GM18511 (cell line): ENCODE results near the gene ADISSP.
"Not testable (repeated sequence)": the region's sequence is repeated elsewhere in the genome, so short reads cannot be mapped to it uniquely, and the experiment has no call there.

ENCODE experiments used
- ATAC-seq: cut with Tn5 transposase; IDR thresholded peaks from one replicate; pipeline ENCODE4 v1.9.1; 2021; ENCODE audit warnings: mild to moderate bottlenecking, moderate library complexity; ENCODE audit not compliant: unreplicated experiment

ADISSP gene

DNA sequence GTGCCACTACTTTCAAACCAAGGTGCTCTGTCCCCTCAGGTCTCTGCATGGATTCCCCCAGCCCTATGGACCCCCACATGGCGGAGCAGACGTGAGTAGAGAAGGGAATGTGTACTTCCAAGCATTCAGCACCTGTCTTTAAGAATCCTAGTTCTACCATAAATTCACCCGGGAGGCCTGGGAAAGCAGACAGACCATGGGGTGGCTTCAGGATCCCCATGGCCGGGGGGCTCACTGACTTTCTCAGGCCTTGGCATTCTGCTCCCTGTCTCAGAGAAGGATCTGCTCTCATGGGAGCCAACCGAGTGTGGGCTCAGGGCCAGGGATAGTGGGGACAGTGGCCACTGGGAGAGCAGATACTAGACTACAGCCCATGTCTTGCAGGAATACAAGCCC lies 30.8 kb upstream of the ADISSP start:
- ATAC-seq: no peak

DNA sequence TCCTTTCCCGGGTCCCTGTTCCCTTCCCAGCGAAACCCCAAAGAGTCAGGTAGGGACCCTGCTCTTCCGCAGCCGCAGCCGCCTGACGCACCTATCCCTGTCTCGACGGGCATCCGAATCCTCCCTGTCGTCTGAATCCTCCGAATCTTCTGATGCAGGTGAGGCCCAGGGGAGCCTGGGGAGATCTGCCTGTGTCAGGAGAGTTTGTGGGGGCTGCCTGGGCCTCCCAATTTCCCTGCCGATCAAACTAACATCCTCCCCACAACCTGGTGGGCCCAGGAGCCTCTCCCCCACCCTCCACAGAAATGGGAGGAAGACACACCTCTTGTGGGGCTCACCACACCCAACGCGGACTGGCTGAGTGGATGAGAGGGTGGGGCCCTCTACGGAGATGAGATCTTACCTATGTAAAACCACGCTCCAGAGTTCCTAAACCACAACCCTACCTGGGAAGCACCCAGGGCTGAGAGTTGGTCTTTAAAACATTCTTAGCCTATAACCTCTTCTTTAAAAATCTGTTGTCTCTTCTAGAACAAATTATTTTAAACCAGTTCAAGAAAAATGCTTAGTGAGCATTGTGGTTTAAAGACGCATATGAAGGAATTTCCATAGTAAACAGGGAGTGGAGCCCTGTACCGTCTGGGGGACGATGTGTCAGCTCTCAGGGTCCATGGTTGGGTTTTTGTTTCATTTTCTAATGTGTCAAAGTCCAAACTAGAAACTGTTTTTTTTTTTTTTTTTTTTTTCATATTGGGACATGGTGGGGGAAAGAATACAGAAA lies 30.2 kb upstream of the ADISSP start:
- ATAC-seq: no peak

DNA sequence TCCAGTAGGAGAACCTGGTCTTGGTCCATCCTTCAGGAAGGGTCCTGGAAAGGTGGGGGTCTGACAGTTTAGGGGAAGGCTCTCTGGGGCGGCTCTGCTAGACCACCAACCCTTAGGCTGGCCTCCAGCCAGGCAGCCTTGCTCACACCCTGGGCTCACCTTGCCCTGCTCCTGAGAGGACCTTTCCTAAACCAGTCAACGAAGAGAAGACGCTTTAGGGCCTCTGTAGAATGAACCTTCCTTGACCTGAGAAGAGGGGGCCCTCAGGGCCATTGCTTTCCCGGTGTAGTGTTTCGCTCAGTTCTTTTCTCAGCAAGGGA lies 29.6 kb upstream of the ADISSP start:
- no peak for ATAC-seq

DNA sequence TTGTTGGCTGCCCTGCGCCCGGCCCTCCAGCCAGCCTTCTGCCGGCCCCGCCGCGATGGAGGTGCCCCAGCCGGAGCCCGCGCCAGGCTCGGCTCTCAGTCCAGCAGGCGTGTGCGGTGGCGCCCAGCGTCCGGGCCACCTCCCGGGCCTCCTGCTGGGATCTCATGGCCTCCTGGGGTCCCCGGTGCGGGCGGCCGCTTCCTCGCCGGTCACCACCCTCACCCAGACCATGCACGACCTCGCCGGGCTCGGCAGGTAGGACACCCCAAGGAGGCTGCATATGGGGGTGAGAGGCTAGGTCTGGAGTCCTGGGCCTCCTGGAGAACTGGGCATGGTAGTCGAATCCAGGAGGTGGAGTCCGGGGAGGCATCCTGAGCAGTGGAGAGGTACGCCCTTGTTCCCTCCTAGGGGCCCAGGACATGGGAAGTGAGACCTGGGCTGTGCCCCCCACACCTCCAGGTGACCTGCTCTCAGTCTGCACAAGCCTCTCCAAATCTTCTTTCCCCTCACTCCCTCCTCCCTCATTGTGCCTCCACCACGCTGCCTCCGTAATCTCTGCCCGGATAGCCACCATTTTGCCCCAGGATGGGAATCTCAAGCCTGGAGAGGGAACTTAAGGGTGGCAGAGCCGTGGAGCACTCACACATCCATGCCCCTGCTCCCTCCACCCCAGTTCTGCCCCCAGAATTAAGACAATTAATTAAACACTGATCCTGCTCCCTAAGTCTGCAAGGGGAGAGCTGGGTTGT lies 29.1 kb upstream of the ADISSP start:
- peak; percentile 4 for ATAC-seq

DNA sequence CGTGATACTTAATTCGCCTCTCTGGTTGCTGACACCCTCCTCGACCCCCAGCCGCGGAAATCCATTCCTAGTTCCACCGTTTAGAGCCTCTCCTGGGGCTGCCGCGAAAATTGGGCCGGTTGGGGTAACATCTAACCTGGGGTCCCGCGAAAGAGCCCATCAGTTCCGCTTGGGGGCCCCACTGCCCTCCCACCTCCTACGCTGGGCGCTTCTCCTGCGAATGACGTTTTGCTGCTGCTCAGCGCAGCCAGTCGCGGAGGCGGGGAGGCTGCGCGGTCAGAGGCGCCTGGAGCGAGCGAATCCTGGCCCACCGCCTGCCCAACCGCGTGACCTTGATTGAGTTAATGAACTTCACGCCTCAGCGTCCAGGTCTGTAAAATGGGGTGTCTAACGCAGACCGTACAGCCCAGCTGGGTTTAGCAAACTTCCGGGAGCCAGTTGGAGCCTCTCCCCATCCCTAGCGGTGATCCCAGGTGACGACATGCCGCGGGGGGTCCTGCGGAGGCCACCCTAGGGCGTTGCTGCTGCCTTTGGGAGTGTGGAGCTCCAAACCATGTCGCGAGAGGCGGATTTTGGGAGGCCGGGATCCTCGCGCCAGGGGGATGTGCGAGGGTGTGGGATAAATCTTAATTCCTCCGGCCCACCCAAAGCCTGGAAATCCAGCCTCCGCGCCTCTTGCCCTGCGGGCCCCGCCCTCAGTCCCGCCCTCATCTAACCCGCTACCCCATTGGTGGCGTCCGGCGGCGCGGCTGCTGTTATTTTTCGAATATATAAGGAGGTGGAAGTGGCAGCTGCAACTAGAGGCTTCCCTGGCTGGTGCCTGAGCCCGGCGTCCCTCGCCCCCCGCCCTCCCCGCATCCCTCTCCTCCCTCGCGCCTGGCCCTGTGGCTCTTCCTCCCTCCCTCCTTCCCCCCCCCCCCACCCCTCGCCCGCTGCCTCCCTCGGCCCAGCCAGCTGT lies 28.2 kb upstream of the ADISSP start, which contains the start of gene CDC25B:
Gene CDC25B, plus strand, starts transcription at position 800 of the 958 bp plus-strand sequence. CDS start 222 bp downstream, outside the sequence.
- ATAC-seq: peak; percentile 70

DNA sequence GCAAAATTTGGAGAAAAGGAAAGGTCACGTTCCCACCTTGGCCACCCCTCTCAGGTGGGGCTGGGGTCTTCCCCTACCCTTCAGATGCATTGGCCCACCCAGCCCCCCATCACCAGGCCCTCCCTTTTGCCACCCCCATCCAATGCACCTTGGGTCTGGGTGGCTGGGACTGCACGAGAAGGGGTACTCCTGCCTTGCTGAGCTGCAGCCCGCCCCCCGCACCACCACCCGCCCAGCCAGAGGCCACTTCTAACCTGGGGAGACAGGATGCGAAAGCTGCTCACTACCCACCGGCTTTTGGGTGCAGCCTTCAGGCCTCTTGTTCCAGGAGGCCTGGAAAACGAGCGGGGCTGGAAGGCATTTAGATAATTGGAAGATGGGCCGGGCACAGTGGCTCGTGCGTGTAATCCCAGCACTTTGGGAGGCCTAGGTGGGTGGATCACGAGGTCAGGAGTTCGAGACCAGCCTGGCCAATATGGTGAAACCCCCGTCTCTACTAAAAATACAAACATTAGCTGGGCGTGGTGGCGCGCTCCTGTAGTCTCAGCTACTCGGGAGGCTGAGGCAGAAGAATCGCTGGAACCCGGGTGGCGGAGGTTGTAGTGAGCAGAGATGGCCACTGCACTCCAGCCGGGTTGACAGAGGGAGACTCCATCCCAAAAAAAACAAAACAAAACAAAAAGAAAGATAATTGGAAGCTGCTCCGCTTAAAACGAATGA lies 27.3 kb upstream of the ADISSP start:
- no peak for ATAC-seq

DNA sequence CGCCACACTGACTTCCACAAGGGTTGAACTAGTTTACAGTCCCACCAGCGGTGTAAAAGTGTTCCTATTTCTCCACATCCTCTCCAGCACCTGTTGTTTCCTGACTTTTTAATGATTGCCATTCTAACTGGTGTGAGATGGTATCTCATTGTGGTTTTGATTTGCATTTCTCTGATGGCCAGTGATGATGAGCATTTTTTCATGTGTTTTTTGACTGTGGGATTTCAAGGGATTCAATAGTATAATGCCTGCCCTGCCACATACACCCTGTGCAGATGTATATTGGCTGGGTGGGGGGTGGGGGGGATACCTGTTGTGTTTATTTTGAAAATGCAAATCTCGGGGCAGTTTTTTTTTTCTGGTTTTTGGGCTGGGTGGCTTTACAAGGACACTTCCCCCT lies 26.6 kb upstream of the ADISSP start:
- not testable (repeated sequence) for ATAC-seq

DNA sequence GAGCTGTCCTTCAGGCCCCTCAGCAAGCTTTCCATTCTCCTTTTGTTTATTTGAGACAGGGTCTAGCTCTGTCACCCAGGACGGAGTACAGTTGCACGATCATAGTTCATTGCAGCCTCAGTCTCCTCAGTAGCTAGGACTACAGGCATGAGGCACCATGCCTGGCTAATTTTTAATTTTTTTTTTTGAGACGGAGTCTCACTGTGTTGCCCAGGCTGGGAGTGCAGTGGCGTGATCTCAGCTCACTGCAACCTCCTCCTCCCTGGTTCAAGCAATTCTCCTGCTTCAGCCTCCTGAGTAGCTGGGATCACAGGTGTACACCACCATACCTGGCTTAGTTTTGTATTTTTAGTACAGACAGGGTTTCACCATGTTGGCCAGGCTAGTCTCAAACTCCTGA lies 21.6 kb upstream of the ADISSP start:
- not testable (repeated sequence) for ATAC-seq

DNA sequence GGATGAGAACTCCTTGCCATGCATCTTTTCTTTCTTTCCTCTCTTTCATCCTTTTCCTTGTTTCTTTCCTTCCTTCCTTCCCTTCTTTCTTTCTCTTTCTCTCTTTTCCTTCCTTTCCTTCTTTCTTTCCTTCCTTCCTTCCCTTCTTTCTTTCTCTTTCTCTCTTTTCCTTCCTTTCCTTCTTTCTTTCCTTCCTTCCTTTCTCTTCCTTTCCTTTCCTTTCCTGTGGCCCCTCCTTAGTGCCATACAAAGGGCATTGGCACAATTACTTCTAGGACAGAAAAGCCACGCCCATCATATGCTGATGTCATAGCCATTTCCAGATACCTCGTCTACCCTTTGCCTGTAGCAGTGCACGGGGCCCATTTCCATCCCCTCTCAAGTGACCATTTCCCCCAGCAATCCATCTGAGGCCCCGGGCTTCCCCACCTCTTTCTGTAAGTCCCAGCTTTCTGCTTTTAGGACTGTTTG lies 21.2 kb upstream of the ADISSP start:
- no peak for ATAC-seq

DNA sequence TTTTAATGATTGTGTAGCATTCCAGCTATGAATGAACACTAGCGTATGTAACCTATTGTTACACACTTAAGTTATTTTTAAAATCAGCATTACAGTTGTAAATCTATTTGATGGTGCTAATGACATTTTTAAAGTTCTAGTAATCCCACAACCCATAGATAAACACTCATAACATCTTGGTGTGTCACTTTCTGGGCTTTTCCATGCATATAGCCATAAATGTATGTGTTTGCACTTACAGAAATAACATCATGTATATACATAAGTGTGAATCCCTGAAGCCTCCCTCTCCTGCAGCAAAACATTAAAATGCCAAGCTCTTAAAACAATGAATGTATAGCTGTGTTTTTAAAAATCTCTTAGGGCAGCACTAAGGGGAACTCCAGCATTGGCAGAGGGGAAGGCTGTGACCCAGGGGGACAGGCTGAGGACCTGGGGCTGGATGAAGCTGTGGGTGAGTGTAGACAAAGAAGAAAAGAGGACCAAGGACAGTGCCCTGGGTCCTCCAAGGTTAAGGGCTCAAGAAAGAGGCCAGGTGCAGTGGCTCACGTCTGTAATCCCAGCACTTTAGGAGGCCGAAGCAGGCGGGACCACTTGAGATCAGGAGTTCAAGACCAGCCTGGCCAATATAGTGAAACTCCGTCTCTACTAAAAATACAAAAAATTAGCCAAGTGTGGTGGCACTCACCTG lies 19.9 kb upstream of the ADISSP start:
- no peak for ATAC-seq

DNA sequence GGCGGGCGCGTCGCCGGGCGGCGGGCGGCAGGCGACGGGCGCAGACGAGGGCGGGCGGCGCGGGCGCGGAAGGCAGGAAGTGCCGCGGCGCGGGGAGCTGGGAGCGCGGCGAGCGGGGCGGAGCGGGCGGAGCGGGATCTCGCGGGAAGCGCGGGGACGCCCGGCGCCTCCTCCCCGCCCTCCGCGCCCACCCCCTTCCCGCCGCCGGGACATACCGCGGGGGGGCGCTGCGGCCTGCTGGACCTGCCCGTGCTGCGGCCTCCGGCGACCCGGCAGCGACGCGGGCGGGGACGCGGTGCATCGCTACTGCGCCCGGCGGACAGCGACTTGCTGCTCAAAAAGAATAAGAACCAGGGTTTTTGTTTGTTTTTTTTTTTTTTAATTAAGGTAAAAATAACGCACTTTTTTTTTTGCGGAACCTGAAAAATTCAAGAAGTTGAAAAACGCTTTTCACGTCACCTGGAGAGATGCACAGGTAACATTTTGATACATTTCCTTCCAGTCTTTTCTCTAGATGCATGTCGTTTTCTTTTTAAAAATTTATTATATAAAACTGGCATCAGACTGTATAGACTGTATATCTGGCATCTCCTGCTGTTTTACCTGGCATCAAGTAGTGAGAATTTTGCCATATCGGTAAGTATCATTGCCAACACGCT lies 19.2 kb upstream of the ADISSP start, which contains the start of gene CENPB:
Gene CENPB, minus strand, starts transcription at position 76 of the 659 bp plus-strand sequence. CDS start 257 bp downstream, outside the sequence.
- ATAC-seq: peak; percentile 88

DNA sequence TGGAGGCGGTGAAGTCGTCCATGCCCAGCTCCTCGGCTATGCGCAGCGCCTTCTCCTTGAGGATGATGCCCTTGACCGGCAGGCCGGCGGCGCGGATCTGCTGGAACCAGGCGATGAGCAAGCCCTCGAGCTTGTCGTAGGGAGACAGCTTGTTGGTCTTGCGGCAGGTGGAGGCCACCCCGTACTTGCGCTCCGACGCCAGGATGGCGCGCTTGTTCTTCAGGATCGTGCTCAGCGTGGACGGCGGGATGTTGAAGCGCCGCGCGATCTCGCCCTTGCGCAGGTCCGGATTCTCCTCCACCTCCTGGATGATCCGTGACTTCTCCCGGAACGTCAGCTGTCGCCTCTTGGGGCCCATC lies 18.6 kb upstream of the ADISSP start:
- peak; percentile 31 for ATAC-seq

DNA sequence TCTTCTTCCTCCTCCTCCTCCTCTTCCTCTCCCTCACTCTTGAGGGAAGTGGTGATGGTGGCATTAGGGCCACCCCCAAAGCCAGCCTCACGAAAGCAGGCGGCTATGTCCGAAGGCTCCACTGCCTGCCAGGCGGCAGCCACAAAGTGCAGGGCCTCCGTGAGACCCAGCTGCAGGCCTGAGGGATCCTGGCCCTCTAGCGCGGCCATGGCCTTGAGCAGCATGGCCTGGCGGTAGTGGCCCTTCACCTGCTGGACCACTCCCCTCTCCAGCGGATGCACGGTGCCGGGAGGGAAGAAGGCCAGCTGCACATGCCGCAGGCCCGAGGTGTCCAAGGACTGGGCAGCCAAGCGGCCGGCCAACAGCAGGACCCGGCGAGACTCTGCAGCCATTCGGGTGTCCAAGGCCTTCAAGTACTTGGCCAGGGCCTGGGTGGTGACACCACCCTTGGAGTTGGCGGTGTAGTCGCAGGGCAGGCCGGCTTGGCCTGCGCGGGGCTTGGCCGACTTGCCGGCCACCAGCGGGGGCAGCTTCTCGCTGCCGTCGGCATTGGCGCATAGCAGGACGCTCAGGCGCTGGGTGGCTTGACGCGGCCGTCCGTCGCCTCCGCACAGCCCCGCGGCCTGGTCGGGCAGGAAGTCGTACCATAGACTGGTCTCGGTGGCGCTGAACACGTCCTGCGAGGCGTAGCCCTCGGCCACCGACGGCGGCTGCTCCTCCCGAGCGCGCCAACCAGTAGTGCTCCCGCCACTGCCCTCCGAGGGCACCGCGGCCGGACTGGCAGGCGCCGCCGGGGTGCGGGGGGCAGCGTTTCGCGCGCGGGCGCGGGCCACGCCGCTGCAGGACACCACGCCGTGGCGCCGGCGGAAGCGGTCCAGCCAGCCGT lies 17.9 kb upstream of the ADISSP start:
- no peak for ATAC-seq

DNA sequence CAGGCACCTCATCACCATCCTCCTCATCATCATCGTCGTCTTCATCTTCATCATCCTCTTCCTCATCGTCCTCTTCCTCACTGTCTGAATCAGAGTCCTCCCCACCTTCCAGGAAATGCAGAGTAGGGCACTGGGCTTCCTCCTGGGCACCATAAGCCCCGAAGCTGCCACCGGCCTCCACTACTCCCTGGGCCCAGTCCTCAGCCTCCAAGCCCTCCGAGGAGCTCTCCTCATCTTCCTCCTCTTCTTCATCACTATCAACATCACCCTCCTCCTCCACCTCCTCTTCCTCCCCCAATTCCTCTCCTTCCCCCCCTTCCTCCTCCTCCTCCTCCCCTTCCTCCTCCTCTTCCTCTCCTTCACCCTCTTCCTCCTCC lies 17.3 kb upstream of the ADISSP start:
- ATAC-seq: no peak

DNA sequence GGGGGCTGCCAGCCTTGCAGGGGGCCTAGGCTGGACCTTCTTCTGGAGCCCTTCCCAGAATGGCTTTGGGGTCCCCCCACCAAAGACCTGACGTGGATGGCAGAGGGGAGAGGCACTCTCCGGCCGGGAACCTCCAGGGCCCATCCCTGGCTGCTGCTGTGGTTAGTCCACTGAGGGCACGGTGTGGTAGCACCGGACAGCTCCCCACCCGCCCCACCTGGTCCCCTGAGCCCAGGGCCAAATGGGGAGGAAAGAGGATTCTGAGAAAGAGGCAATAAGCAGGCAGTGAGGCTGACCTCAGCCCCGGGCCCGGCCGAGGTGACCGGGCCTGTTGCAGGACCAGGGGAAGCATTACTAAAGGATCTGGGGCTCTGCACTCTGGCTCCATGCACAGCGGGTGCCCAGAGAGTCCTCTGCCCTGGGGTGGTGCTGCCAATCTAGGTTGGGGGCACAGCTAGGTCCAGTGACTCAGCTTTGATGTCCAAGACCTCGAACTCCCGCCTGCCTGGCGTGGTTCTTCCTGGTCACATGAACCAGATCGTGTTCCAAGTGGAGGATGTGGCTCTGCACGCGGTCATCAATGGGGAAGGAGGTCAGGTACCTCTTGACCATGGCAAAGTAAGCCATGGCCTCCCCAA lies 16.8 kb upstream of the ADISSP start:
- ATAC-seq: no peak

DNA sequence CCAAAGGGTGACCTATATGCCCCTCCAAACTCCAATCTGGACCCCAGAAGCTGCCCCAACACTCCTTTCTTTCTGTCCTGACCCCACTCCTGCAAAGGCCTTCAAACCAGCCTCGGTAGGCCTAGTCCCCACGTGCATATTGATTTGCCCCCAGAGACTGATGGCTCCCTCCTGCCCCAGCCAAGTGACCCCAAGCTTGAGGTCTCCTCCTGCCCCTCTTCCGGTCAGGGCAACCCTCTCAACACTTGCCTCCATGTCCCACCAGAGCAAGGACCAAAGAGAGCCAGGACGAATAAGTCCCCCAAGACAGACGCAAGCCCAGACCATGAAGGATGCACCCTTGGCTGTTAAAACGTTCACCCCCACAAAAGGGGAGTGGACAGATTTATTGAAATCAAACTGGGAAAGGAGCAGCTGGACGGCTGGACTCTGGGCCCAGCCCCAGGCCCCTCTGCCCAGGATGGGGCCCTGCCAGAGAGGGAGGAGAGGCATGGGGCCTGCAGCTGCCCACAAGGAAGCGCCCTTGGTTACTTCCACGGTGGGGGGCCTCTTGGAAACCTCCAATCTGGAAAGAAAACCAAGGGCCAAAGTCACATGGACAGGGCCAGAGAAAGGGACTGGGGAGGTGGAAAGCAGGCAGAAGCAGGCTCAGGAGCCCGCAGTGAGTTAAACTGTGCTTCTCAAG lies 16.1 kb upstream of the ADISSP start:
- no peak for ATAC-seq

DNA sequence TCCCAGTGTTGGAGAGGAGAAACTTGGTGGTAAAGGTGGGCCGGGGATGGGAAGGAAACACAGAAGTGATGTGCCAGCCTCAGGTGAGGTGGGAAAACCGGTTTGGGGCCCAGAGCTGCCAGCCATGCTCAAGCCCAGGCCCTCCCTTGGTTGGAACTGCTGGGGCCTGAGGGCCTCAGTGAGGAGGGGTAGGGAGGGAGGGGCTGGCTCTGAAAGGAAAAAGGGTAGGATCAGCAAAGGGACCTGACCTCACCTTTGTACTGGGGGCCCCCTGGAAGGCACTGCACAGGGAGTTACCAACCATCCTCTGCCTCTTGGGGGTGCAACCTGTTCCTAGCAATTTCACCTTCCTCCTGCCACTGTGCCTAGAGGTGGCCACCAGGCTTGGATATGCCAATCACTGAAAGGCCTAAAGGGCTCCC lies 15.5 kb upstream of the ADISSP start:
- no peak for ATAC-seq
